H1 (cell line): ENCODE measurements around the gene QRICH2. TPM values are rescaled to one million over a fixed set of nuclear protein-coding genes. Genes with fewer than 3 reads are reported as not detected.

ENCODE experiments used
- ASH2L ChIP-seq: fragments of 200-600, 300-600 bp; sonication (generic); IDR thresholded peaks from one replicate; pipeline ENCODE4 v1.7.1; 2017; ENCODE audit warnings: low read length
- BACH1 ChIP-seq: IDR thresholded peaks from 2 replicates; pipeline ENCODE4 v1.6.1; 2012; ENCODE audit warnings: low read length, improper control_type of control experiment
- CEBPB ChIP-seq: IDR thresholded peaks from 2 replicates; pipeline ENCODE4 v1.6.1; 2012; ENCODE audit warnings: low read depth, low read length
- GABPA ChIP-seq: IDR thresholded peaks from 2 replicates; pipeline ENCODE4 v1.6.1; 2011; ENCODE audit warnings: mild to moderate bottlenecking, low read length, moderate library complexity, borderline replicate concordance; ENCODE audit not compliant: insufficient read depth
- HDAC2 ChIP-seq, 2 experiments: fragments of 300-600 bp in 1 of 2; sonication (generic) in 1 of 2; IDR thresholded peaks; 2 replicates each; pipeline ENCODE4 v1.6.1; 2011 to 2012; ENCODE audit warnings: low read depth in 2 of 2, low read length in 2 of 2, mild to moderate bottlenecking in 2 of 2, moderate library complexity in 2 of 2, borderline replicate concordance in 1 of 2, inconsistent platforms in 1 of 2
- POLR2A ChIP-seq, 2 experiments: IDR thresholded peaks; 1 replicate in 1 of 2; 2 replicates in 1 of 2; pipeline ENCODE4 v1.6.1; 2011; ENCODE audit warnings: low read depth in 2 of 2, low read length in 2 of 2, mild to moderate bottlenecking in 2 of 2; ENCODE audit errors: control extremely low read depth in 1 of 2
- RNF2 ChIP-seq: fragments of 200-900, 300-1000 bp; sonication (generic); IDR thresholded peaks from 2 replicates; pipeline ENCODE4 v1.7.1; 2016; ENCODE audit warnings: borderline replicate concordance, low read depth, mild to moderate bottlenecking, antibody characterized with exemption, low read length; ENCODE audit not compliant: poor library complexity, severe bottlenecking; ENCODE audit errors: missing control alignments
- SP4 ChIP-seq: IDR thresholded peaks from 2 replicates; pipeline ENCODE4 v1.6.1; 2012; ENCODE audit warnings: low read length, inconsistent platforms
- TCF12 ChIP-seq: IDR thresholded peaks from 2 replicates; pipeline ENCODE4 v1.6.1; 2011; ENCODE audit warnings: low read depth, mild to moderate bottlenecking, low read length
- polyA plus RNA-seq, 7 experiments: library from polyadenylated mRNA; depleted of rRNA in 3 of 7; stranded (reverse) in 5 of 7; unstranded in 2 of 7; fragments of >200 nt in 5 of 7; fragments of 200-250 nt in 2 of 7; gene quantifications; 1 replicate in 5 of 7; 2 replicates in 1 of 7; 4 replicates in 1 of 7; pipeline versions ENCODE4 v1.2.1 to v1.2.3, GENCODE V29; 2011 to 2013; ENCODE audit warnings: missing spikeins in 2 of 7, mixed read lengths in 2 of 7
- total RNA-seq: library from RNA; stranded (reverse); fragmentation: NEBNext Ultra II Directional; extraction: Animal tissue kit (Norgen Biotek cat#: 25700); gene quantifications from 2 replicates; pipeline ENCODE4 v1.2.1, GENCODE V29; 2021
- TF ChIP-seq, protein P1 (sequence below): IDR thresholded peaks from 2 replicates; pipeline ENCODE4 v1.6.1; 2011; ENCODE audit warnings: low read length, improper control_type of control experiment
- TF ChIP-seq, protein P2 (sequence below): IDR thresholded peaks from 2 replicates; pipeline ENCODE4 v1.6.1; 2012; ENCODE audit warnings: inconsistent platforms

The QRICH2 gene
- total and polyA plus RNA-seq, 2 of the 8 experiments (the other 6 are each of a cell fraction or from before 2014, with no cell fraction given): 2.8 to 3.8 TPM

GRCh38 chr17:76239538-76240274 is 68.4 kb downstream of the QRICH2 start (continued):
- TF ChIP-seq POLR2A (IDR thresholded peaks at IDR 0.05; ENCODE audit: control extremely low read depth in 1 of 2, low read depth in 2 of 2, low read length in 2 of 2): no peak
- TF ChIP-seq CEBPB: no peak
- no peak for TF ChIP-seq BACH1
- TF ChIP-seq, protein P1, sequence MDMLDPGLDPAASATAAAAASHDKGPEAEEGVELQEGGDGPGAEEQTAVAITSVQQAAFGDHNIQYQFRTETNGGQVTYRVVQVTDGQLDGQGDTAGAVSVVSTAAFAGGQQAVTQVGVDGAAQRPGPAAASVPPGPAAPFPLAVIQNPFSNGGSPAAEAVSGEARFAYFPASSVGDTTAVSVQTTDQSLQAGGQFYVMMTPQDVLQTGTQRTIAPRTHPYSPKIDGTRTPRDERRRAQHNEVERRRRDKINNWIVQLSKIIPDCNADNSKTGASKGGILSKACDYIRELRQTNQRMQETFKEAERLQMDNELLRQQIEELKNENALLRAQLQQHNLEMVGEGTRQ: no peak
- peak; percentile 33 for TF ChIP-seq RNF2
- no peak for TF ChIP-seq SP4
- no peak for TF ChIP-seq HDAC2 (IDR thresholded peaks at IDR 0.05; ENCODE audit: borderline replicate concordance in 1 of 2, low read depth in 2 of 2, low read length in 2 of 2)
- no peak for TF ChIP-seq GABPA
- TF ChIP-seq, protein P2, sequence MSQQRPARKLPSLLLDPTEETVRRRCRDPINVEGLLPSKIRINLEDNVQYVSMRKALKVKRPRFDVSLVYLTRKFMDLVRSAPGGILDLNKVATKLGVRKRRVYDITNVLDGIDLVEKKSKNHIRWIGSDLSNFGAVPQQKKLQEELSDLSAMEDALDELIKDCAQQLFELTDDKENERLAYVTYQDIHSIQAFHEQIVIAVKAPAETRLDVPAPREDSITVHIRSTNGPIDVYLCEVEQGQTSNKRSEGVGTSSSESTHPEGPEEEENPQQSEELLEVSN: peak; percentile 90
- TF ChIP-seq ASH2L: peak; percentile 86
- no peak for TF ChIP-seq TCF12
